Activated CD4-positive, alpha-beta T cell treated with anti-CD3 and anti-CD28 coated beads for 4 hours (primary cell): ENCODE results near the gene TRAPPC11.
"Not testable (repeated sequence)": the region's sequence is repeated elsewhere in the genome, so short reads cannot be mapped to it uniquely, and the experiment has no call there.

Source experiments
- DNase-seq, 2 donors: peaks; one replicate each; pipeline ENCODE4 v3.0.0-alpha.2; 2020

TRAPPC11 gene

DNA sequence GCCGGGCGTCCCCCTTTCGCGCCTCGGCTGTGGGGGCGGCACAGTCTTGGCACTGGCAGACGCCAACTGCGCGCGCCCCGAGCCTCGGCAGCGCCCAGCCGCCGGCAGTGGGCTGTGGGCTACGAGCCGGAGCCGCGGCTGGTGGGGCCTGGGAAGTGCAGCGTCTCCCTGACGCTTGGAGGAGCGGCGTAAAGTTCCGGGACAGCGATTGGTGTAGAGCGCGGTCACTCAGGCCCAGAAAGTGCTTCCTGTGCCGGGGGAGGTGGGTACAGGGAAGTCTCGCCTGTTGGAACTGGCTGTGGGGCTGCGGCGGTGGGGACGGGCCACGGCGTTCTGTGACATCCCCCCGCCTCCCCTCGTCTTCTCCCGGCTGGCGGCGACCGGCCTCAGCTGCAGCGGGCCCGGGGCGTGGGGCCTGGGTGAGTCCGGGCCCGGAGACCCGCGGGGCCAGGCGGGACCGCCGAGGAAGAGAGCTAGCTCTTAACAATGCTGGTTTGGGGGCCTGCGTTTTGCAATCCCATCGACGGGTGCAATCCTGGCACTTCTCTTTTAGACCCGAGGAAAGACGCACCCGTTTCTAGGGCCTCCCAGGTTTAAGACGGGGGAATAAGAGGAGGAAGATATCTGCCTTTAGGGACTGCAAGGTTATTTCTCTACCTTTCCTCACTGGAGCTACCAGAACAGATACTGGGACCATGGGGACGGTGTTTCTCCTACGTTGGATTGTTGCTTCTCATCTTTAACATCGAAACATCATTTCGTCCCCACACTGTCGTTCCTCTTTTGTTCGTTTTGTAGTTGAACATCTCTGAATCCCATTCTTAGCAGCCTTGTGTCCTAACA, at the start of gene TRAPPC11, which contains the start of gene RWDD4:
TRAPPC11 (plus strand) TSS at position 265 of the 843 bp plus-strand sequence. CDS start 4,575 bp downstream, outside the sequence.
RWDD4 (minus strand) TSS at position 157 of the 843 bp plus-strand sequence. CDS start 233 bp downstream, outside the sequence.
- peak; percentile 92 to 94 for DNase-seq

DNA sequence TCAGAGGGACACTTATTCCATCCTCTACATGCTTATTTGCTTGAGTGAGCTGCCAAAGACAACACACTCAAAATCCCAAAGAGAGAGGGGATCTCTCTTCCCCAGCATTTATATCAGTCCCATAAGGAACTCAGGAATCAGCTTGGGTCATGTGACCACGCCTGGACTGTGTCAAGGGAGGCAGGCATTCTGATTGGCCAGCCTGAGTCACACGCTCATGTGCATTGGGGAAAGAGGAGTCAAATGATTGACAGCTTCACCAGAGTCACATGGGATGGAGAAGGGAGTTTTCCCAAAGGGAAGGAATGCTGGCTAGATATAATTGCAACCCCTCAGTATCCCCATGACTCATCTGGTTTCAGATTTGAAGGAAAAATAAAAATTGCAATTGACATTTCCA, 49.1 kb upstream of the TRAPPC11 start:
- DNase-seq, result no peak

DNA sequence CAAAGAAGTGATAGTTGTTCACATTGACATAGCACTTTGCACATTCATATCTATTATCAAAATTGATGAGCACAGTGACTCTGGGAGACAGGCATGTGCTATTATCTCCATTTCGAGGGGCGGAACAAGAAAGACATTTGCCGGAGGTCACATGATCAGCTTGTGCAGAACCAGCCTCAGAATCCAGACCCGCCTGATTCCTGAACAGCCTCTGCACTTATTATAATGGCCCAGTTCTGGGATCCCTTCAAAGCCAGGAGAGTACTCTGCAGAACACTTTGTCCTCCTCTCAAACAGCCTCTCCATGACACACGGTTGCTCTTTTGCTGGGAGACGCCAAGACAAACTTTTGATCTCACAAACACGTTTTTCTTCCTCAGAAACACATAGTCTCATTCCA, 48.5 kb upstream of the TRAPPC11 start:
- DNase-seq, result no peak

DNA sequence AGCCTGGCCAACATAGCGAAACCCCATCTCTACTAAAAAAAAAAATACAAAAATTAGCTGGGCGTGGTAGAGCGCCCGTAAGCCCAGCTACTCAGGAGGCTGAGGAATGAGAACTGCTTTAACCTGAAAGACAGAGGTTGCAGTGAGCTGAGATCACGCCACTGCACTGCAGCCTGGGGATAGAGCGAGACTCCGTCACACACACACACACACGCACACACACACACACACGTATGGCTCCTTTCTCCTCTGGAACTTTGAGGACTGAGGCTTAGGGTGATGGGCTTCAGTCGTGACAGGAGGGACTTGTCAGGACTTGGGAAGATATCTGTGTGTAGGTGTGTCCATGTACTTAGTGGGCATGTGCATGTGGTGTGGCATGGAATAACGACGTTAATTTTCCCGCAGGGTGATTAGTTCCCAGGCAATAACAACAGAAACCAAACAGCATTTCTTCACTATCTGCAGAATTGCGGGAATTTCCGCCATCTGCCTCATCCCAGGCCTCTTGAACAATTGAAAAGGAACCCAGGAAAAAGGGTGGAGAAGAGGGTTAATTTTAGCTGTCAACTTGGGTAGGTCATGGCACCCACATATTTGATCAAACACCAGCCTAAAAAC, 47.8 kb upstream of the TRAPPC11 start:
- DNase-seq, result no peak

DNA sequence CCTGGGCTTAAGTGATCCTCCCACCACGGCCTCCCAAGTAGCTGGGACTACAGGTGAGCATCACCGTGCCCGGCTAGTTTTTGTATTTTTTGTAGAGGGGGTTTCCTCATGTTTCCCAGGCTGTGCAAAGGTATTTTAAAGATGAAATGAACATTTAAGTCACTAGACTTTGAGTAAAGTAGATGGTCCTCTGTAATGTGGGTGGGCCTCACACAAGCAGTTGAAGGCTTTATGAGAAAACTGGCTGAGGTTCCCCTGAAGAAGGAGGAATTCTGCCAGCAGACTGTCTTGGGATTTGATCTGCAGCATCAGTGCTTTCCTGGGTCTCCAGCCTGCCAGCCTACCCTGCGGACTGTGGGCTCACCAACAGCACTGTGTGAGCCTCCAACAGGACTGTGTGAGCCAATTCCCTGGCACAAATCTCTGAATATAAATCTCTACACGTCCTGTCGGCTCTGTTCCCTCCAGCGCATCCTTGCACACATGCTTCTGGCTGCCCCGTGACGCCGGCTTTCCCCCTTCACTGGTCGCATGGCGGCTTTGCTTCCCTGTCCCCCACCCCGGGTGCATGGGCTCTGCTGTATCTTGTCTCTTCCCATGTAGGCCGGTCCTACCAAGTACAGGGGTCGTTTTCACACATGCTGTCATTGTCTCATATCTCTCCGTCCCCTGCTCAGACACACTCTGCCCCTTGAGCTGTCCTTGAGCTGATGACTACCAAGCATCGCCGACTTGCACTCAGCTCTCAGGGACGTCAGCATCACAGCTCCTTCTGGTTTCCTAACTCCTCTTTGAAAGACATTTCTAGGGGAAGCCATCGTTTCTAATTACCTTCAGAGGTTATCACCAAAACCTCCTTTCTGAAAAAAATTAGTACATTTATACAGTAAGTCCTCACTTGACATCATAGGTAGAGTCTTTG, 46.5 kb upstream of the TRAPPC11 start:
- DNase-seq, result no peak

DNA sequence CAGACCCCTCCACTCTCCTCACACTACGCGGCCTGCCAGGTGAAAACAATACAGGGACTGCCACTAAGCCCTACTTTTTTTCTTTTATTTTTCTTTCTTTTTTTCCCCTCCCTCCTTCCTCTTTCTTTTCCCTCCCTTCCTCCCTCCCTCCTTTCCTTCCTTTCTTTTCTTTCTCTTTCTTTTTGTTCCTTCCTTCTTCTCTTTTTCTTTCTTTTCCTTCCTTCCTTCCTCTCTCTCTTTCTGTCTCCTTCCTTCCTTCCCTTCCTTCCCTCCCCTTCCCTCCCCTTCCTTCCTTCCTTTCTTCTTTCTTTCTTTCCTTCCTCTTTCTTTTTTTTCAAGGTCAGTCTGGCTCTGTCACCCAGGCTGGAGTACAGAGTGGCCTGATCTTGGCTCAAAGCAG, 42.0 kb upstream of the TRAPPC11 start:
- DNase-seq, result no peak

DNA sequence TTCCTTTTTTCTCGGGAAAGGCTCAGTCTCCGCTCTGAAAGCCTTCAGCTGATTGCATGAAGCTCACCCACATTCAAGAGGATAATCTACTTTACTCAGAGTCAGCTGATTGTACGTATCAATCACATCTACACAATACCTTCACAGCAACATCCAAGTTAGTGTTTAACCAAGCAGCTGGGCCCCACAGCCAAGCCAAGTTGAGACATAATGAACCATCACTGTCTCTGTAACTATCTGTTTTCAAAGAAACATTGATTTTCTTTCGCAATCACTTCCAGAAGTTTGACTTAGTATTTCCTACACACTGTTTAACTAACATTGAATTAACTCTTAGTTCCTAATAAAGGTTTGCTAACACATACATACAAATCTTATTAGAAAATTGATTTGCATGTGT, 40.4 kb upstream of the TRAPPC11 start:
- no peak for DNase-seq

DNA sequence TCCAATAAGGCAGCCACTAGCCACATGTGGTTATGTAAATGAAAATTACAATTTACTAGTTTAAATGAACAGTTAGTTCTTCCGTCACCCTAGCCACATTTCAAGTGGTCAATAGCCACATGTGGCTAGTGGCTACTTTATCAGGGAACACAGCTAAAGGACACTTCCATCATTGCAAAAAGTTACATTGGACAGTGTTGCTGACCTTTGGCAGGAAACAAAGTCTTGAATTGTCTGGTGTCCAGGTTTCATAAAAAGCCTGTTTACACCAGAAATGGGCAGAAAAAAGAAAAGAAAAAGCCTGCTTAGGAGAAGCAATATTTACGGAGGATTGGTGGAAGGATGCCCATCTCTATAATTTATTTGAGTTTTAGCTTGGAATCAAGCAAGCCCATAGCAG, 38.7 kb upstream of the TRAPPC11 start:
- no peak for DNase-seq

DNA sequence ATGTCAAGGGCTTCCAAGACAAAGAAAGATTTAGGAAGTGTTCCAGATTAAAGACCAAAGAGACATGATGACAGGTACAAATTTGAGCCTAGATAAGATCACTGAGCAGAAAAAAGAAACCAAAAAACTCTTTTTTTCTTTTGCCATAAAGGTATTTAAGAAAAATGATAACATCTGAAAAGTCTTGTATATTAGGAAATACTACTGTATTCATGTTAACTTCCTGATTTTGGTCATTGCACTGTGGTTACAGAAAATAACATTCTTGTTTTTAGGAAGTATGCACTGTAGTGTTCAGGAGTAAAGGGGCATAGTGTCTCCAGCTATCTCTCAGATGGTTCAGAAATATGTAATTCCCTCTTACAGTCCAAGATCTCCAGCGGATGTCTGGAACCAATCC, 37.2 kb upstream of the TRAPPC11 start:
- DNase-seq, result no peak

DNA sequence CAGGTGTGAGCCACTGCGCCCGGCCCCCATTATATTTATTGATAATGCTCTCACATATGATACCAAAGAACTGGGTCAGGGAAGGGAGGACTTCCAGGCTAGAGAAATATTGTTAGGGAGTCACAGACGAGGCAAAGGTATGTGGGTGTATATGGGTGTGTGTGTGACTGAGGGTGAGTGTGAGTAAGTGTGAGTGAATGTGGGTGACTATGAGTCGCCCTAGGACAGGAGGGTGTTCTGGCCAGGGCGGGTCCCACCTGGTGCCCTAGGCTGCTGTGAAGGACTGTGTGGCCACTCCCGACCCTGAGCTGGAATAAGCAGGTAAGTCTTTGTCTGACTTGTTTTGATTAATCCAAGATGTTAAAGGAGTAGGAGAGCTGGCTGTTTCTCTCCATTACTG, 34.5 kb upstream of the TRAPPC11 start:
- DNase-seq, result no peak

DNA sequence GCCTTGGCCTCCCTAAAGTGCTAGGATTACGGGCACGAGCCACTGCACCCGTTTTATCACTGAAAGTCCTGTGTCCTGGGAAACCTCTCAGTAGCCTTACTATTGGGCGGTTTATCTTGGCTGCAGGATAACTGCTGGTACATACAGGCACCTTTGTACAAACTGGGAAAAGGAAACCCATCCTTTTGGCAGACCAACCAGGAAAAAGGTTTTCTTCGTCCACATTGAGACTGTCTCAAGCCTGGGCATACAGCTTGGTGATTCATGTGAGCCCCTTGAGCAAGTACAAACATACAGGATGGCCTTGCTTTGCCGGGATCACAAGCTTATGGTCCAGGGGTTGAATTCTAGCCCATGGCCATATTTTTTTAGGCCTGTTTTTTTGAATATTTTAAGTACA, 32.9 kb upstream of the TRAPPC11 start:
- DNase-seq, result no peak

DNA sequence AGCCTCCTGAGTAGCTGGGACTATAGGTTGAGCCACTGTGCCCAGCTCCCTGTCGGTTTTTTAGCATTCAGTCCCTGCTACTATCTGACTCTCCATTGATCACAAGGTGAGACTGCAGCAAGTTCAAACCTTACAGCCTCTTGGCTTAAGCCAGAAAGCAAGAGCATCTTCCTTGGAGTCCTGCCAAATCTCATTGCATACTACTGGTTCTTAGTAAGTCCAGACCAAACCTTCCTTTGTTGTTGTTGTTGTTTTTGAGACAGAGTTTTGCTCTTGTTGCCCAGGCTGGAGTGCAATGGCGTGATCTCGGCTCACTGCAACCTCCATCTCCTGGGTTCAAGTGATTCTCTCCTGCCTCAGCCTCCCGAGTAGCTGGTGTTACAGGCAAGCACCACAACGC, 31.8 kb upstream of the TRAPPC11 start:
- DNase-seq, result not testable (repeated sequence)

DNA sequence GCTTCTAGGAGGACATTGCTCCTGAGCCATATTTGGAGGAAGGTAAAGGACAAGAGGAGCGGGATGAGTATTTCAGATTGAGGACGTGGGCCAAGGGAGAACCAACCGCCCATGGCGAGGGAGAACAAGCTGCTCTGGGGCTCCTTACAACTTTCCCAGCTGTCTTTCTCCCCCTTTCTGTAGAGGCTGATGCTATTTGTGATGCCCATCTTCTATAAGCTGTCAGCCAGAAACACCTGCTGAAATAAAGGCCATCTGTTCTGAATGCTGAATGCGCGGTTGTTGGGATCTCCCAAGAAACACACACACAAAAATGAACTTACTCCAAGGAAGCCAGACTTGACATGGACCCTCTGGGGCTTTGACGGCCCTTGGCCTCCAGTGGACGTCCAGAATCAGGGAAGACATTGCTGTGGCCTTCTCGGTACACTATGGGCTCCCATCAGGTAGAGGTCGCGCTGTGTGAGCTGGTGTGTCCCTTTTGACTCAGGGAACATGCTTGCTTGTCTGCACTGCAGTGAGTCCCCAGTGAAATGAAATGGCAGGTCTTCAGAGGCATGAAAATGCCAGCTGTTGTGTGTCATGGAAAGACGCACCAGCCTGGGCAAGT, 31.0 kb upstream of the TRAPPC11 start:
- no peak for DNase-seq

DNA sequence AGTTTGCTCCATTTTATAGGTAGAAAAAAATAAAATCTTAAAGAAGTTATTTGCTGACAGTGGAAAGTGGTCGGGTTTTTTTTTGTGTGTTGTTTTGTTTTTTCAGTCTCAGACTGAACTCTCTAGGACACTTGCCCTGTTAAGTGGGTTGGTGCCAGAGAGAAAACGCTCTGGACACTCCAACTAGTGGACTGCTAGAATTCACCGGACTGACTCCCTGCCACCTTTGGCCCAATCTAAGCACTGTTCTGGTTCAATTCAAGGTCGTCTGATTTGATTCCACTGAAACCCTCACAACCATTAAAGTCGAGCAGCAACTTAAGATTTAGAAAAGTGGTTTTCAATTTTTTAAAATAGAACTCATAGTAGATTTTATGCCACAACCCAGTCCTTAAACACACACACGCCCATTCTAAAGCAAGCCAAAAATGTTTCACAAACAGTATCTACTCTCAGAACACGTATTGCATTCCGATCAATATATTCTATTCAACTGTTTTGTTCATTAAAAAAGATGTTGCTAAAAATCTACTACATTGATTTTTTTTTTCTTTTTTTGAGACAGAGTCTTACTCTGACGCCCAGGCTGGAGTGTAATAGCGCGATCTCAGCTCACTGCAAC, 27.4 kb upstream of the TRAPPC11 start:
- no peak for DNase-seq

DNA sequence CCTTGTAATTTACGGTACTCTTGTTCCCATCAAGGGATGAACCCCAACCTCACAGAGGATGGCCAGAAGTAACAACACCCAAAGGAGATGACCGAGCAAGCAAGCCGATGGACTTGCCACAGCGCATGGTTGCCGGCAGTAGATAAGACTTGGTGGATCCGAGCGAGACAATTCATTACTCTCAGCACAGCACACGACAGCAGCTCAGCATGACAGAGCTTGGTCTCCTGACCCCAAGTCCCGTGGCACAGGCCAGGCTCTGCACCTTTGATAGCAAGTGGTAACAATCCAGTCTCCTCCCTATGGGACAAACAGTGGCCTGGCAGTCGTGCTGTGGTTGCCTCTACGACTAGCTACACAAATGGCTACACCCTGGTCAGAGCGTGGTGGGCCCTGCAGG, 26.4 kb upstream of the TRAPPC11 start:
- DNase-seq, result no peak

DNA sequence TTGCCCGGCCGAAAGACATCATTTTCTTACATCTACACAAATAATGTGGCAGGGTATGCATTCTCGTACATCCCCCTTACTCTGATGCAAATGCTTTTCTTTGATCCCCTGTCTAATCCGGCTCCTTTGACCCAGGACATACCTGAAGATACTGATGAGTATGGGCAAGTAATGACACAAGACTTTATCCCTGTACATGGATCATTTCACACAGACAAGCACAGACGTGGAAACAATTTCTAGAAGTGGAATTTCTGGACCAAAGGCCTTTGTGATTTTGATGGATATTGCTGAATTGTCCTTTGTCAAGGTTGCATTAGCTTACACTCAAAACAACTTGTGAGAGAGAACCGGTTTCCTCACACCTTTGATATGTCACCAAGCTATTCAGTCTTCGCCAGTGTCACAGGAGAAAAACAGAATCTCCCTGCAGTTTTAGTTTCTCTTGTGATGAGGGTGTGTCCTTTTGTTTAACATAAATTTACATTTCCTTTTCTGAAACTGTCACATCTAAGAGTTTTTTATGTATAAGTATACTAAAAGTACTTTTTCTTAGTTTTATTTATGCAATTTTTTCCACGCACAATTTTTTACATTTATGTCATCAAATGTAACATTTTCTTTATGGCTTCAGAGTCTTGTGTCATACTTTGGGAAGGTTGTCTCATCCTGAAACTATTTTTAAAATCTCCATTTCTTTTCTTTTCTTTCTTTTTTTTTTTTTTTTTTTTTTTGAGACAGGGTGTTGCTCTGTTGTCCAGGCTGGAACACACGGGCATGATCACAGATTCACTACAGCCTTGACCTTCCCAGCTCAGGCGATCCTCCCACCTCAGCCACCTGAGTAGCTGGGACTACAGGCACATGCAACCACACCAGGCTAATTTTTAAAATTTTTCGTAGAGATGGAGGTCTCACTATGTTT, 25.4 kb upstream of the TRAPPC11 start:
- DNase-seq, result no peak

DNA sequence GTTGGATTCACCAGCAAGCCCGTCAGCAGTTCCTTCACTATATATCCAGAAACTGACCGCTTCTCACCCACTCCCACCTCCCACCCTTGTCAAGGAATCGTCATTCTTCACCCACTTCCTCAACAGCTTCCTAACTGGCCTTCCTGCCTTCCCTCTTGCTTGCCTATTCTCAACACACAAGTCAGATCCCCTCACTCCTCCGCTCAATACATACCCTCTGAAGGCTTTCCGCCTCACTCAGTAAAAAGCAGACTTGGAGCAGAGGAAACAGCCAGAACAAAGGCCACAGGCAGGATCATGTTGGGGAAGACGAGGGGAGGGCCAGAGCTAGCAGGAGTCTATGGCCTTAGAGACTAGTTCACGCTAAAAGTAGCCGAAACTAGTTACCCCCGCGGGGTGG, 23.8 kb upstream of the TRAPPC11 start:
- DNase-seq, result no peak

DNA sequence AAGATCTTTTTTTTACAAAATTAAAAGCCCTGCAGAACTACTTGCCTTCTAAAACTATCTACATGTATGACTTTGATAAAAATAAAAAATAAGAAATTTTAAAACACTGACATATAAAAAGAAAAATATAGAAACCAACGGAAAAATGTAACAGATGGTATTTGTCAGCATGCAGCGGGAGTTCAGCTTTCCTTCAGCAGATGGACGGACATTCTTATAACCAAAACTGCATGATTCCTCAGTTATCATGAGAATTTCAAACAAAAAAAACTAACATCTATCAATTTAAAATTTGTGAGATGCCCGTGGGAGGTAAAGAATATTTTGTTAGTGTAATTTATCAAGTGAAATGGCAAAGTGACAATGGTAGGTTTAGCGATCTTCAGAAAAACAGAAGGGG, 23.4 kb upstream of the TRAPPC11 start:
- no peak for DNase-seq

DNA sequence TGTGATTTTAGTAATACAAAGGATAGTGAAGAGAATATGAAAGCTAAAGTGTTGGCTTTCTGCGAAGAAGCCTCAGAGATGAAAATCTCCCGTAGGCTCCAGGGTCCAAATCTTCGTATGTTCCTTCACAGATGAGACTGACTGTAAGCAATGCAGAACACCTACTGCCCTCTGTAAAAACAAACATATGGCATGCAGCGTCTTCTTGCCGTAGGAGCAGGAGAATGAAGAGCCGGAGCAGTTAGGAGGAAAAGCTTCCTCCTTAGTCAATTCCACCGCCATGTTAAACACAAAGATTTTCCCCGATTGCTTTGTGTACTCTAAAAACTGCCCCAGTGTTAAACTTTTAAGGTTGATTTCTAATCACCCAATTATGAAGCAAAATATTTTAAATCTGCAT, 22.6 kb upstream of the TRAPPC11 start:
- DNase-seq, result no peak

DNA sequence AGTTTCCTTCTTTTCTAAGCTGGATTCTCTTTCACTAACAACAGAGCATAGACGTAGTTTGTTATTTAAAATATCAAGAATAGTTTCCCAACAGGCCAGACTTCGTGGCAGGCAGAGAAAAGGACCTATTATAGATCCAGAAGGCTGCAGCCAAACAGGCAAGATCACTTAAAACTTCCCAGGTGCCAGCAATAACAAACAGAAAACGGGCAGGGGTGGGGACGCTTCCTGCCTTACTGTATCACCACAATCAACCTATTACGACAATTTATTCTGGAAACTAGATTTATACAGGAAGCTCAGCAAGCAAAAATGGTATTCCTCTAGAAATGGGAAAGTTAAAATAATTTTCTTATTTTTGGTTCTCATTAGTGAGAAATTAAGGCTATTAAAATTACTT, 22.2 kb upstream of the TRAPPC11 start:
- no peak for DNase-seq

DNA sequence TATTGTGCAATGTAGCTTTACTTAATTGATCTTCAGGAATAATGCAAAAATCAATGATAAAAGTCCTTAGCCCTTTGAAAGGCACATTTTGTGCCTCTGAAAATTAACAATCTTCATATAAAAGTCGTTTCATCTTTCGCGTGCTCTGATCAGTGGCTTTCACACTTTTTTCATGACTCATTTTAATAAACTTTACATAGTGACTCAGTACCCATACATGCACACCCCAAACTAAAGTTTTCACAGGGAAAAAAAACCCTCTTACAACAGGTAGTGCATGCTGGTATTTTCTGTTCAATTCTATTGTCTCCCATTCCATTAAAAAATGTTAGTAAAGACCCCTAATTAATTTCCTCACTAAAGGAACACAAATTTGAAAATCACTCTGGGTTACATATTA, 21.6 kb upstream of the TRAPPC11 start:
- DNase-seq, result no peak
